Ishikawa (cell line): ENCODE data around the gene RPN1.

Source experiments
- CREB1 ChIP-seq: IDR thresholded peaks from 2 replicates; pipeline ENCODE4 v1.6.1; 2012; ENCODE audit warnings: low read depth
- EGR1 ChIP-seq: IDR thresholded peaks from 2 replicates; pipeline ENCODE4 v1.6.1; 2012
- EP300 ChIP-seq: IDR thresholded peaks from 2 replicates; pipeline ENCODE4 v1.6.1; 2012; ENCODE audit warnings: borderline replicate concordance
- NFIC ChIP-seq: IDR thresholded peaks from 2 replicates; pipeline ENCODE4 v1.6.1; 2012
- TAF1 ChIP-seq: IDR thresholded peaks from 2 replicates; pipeline ENCODE4 v1.6.1; 2012; ENCODE audit warnings: low read depth, mild to moderate bottlenecking
- ZBTB7A ChIP-seq: IDR thresholded peaks from 2 replicates; pipeline ENCODE4 v1.6.1; 2012; ENCODE audit warnings: low read depth
- TF ChIP-seq, protein P1 (sequence below): IDR thresholded peaks from 2 replicates; pipeline ENCODE4 v1.6.1; 2012
- TF ChIP-seq, protein P2 (sequence below): IDR thresholded peaks from 2 replicates; pipeline ENCODE4 v1.6.1; 2012

DNA sequence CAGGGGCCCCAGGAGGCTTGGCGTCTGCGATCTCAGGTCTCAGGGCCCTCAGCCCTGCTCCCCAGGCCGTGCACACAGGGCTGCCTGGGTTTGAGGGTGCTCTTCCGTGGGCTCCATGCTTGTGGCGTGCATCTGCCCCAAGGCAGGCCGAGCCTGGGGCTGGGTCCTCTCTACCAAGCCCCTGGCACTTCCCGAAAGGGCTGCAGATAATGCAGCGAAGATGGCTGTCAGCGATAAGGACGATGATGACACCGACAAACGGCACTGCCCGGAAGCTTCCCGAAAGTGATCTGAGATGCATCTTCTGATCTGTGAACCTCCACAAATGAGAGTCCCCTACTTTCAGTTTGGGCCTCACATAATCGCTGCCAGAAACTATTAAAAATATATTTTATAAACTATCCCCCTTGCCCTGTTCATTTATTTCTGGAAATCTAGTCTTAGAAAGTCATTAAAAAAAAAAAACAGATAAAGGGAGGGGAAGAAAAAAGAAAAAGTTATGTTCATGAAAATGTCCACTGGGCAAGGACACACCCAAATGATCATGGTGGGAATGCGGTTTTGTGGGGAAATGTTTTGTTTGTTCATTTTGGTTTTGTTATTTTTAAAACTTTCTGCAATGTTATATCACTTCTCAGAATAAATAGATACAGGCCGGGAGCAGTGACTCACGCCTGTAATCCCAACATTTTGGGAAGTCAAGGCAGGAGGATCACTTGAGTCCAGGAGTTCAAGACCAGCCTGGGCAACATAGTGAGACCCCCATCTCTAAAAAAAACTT lies 51.5 kb downstream of the RPN1 start:
- TF ChIP-seq CREB1, result no peak
- TF ChIP-seq EGR1, result no peak
- TF ChIP-seq EP300, result no peak
- TF ChIP-seq NFIC, result no peak
- TF ChIP-seq, protein P1, sequence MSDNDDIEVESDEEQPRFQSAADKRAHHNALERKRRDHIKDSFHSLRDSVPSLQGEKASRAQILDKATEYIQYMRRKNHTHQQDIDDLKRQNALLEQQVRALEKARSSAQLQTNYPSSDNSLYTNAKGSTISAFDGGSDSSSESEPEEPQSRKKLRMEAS, result no peak
- TF ChIP-seq TAF1, result no peak
- TF ChIP-seq, protein P2, sequence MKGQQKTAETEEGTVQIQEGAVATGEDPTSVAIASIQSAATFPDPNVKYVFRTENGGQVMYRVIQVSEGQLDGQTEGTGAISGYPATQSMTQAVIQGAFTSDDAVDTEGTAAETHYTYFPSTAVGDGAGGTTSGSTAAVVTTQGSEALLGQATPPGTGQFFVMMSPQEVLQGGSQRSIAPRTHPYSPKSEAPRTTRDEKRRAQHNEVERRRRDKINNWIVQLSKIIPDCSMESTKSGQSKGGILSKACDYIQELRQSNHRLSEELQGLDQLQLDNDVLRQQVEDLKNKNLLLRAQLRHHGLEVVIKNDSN, result no peak
- TF ChIP-seq ZBTB7A, result no peak
